SU-DHL-6 (cell line): ENCODE results near the gene NKAPD1.

Experiments used
- EZH2phosphoT487 ChIP-seq: fragments of 200-600 bp; sonication (generic), shearing (Covaris generic); conservative IDR thresholded peaks from 2 replicates; pipeline ENCODE4 v1.6.1; 2018; ENCODE audit warnings: mild to moderate bottlenecking, antibody characterized with exemption, low read length, moderate library complexity, mixed read lengths
- TF ChIP-seq, protein P1 (sequence below): fragments of 200-600 bp; sonication (generic); IDR thresholded peaks from one replicate; pipeline ENCODE4 v1.5.1; 2017; ENCODE audit warnings: antibody characterized with exemption, mild to moderate bottlenecking, low read length, moderate library complexity; ENCODE audit not compliant: insufficient read depth, poor library complexity, severe bottlenecking

DNA sequence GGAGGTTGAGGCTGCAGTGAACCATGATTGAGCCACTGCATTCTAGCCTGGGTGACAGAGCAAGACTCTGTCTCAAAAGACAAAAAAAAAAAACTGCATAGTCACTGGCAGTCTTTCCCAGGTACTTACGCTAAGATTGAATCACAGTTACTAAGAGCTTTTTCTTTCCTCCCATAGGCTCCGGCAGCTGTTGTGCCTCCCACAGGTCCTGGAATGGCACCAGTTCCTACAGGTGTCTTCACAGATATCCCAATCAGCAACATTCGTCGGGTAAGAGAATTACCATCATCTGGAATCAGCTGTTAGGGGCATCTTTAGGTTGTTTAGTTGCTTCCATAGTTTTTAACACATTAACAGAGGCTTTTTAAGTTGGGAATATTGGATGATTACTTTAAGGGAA, 29.1 kb upstream of the NKAPD1 start:
- TF ChIP-seq, protein P1, sequence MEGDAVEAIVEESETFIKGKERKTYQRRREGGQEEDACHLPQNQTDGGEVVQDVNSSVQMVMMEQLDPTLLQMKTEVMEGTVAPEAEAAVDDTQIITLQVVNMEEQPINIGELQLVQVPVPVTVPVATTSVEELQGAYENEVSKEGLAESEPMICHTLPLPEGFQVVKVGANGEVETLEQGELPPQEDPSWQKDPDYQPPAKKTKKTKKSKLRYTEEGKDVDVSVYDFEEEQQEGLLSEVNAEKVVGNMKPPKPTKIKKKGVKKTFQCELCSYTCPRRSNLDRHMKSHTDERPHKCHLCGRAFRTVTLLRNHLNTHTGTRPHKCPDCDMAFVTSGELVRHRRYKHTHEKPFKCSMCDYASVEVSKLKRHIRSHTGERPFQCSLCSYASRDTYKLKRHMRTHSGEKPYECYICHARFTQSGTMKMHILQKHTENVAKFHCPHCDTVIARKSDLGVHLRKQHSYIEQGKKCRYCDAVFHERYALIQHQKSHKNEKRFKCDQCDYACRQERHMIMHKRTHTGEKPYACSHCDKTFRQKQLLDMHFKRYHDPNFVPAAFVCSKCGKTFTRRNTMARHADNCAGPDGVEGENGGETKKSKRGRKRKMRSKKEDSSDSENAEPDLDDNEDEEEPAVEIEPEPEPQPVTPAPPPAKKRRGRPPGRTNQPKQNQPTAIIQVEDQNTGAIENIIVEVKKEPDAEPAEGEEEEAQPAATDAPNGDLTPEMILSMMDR, result no peak
- TF ChIP-seq EZH2phosphoT487, result no peak
